Neural cell (in vitro differentiated cells): ENCODE data around the gene AOC2. TPM values are rescaled to one million over a fixed set of nuclear protein-coding genes. Genes with fewer than 3 reads are reported as not detected.

Source experiments
- H2AFZ ChIP-seq: fragments of 200-600, 300-800 bp; sonication (generic), shearing (Covaris generic); 2 replicates; pipeline ENCODE4 v1.6.0; 2014; ENCODE audit warnings: low read depth, mild to moderate bottlenecking, antibody characterized with exemption, low read length, moderate library complexity
- H3F3A ChIP-seq: fragments of 200-600 bp; shearing (Covaris generic); 2 replicates; pipeline ENCODE4 v1.6.1; 2016; ENCODE audit warnings: mild to moderate bottlenecking, moderate library complexity, mixed read lengths, antibody characterized with exemption, low read length; ENCODE audit not compliant: insufficient read depth, poor library complexity, severe bottlenecking
- H3K27ac ChIP-seq: fragments of 200-600, 300-800 bp; sonication (generic), shearing (Covaris generic); 2 replicates; pipeline ENCODE4 v1.5.1; 2014; ENCODE audit warnings: mild to moderate bottlenecking, low read length, moderate library complexity
- H3K27me3 ChIP-seq: fragments of 300-800, 200-600 bp; sonication (generic), shearing (Covaris generic); 2 replicates; pipeline ENCODE4 v1.6.0; 2014; ENCODE audit warnings: mild to moderate bottlenecking, low read depth, low read length, moderate library complexity; ENCODE audit not compliant: insufficient read depth
- H3K36me3 ChIP-seq: fragments of 300-800, 200-600 bp; sonication (generic), shearing (Covaris generic); 2 replicates; pipeline ENCODE4 v1.5.1; 2014; ENCODE audit warnings: mild to moderate bottlenecking, antibody characterized with exemption, low read length, moderate library complexity; ENCODE audit not compliant: insufficient read depth
- H3K4me2 ChIP-seq: fragments of 300-800, 200-600 bp; sonication (generic), shearing (Covaris generic); 2 replicates; pipeline ENCODE4 v1.6.0; 2014; ENCODE audit warnings: mild to moderate bottlenecking, low read length
- H3K4me3 ChIP-seq: fragments of 300-800, 200-600 bp; sonication (generic), shearing (Covaris generic); 2 replicates; pipeline ENCODE4 v1.5.1; 2014; ENCODE audit warnings: mild to moderate bottlenecking, low read length, moderate library complexity
- H3K79me2 ChIP-seq: fragments of 200-600 bp; shearing (Covaris generic); replicated peaks from 2 replicates; pipeline ENCODE4 v1.6.0; 2014; ENCODE audit warnings: mild to moderate bottlenecking, low read length, moderate library complexity; ENCODE audit not compliant: insufficient read depth
- H3K9ac ChIP-seq: fragments of 300-800, 200-600 bp; sonication (generic), shearing (Covaris generic); 2 replicates; pipeline ENCODE4 v1.6.1; 2016; ENCODE audit warnings: mild to moderate bottlenecking, low read length, mixed read lengths
- H3K9me2 ChIP-seq: fragments of 200-600 bp; shearing (Covaris generic); 2 replicates; pipeline ENCODE4 v1.6.1; 2016; ENCODE audit warnings: mild to moderate bottlenecking, low read length, mixed read lengths; ENCODE audit not compliant: insufficient read depth
- H3K9me3 ChIP-seq: fragments of 200-600, 300-800 bp; sonication (generic), shearing (Covaris generic); 2 replicates; pipeline ENCODE4 v1.6.1; 2016; ENCODE audit warnings: mild to moderate bottlenecking, mixed run types, low read length, moderate library complexity, mixed read lengths
- H4K20me1 ChIP-seq: fragments of 200-600 bp; shearing (Covaris generic); 2 replicates; pipeline ENCODE4 v1.6.1; 2016; ENCODE audit warnings: mild to moderate bottlenecking, mixed run types; ENCODE audit not compliant: insufficient read depth
- EP300 ChIP-seq: fragments of 450-650 bp; conservative IDR thresholded peaks from 2 replicates; pipeline ENCODE4 v1.6.1; 2014; ENCODE audit warnings: antibody characterized with exemption, mild to moderate bottlenecking, moderate library complexity; ENCODE audit not compliant: poor library complexity, severe bottlenecking
- EZH2 ChIP-seq: fragments of 200-600, 300-800 bp; shearing (Covaris generic), sonication (generic); IDR thresholded peaks from 2 replicates; pipeline ENCODE4 v1.6.1; 2014; ENCODE audit warnings: antibody characterized with exemption, low read length, borderline replicate concordance, mild to moderate bottlenecking; ENCODE audit not compliant: insufficient read depth, poor library complexity, severe bottlenecking
- MXI1 ChIP-seq: fragments of 450-650 bp; conservative IDR thresholded peaks from 2 replicates; pipeline ENCODE4 v1.6.1; 2014; ENCODE audit warnings: antibody characterized with exemption, mild to moderate bottlenecking; ENCODE audit not compliant: poor library complexity, severe bottlenecking
- POLR2AphosphoS5 ChIP-seq: IDR thresholded peaks from 2 replicates; pipeline ENCODE4 v1.6.1; 2012
- RAD21 ChIP-seq: fragments of 450-650 bp; conservative IDR thresholded peaks from 2 replicates; pipeline ENCODE4 v1.6.1; 2014; ENCODE audit warnings: antibody characterized with exemption, mild to moderate bottlenecking, moderate library complexity
- SMC3 ChIP-seq: fragments of 450-650 bp; conservative IDR thresholded peaks from 2 replicates; pipeline ENCODE4 v1.6.1; 2014; ENCODE audit warnings: antibody characterized with exemption, mild to moderate bottlenecking, moderate library complexity; ENCODE audit not compliant: poor library complexity
- TAF1 ChIP-seq: IDR thresholded peaks from 2 replicates; pipeline ENCODE4 v1.6.1; 2012; ENCODE audit warnings: low read depth
- polyA plus RNA-seq: library from polyadenylated mRNA; depleted of rRNA; stranded (reverse); fragments of >200 nt; gene quantifications from 2 replicates; pipeline ENCODE4 v1.2.3, GENCODE V29; 2014
- TF ChIP-seq, protein P1 (sequence below): IDR thresholded peaks from 2 replicates; pipeline ENCODE4 v1.6.1; 2012; ENCODE audit warnings: borderline replicate concordance
- TF ChIP-seq, protein P2 (sequence below): fragments of 450-650 bp; IDR thresholded peaks from 2 replicates; pipeline ENCODE4 v1.5.1; 2014; ENCODE audit warnings: antibody characterized with exemption, mild to moderate bottlenecking, moderate library complexity; ENCODE audit not compliant: poor library complexity, severe bottlenecking

AOC2 gene
- polyA plus RNA-seq, 1 donor from 2014 or later: 2.8 TPM

DNA sequence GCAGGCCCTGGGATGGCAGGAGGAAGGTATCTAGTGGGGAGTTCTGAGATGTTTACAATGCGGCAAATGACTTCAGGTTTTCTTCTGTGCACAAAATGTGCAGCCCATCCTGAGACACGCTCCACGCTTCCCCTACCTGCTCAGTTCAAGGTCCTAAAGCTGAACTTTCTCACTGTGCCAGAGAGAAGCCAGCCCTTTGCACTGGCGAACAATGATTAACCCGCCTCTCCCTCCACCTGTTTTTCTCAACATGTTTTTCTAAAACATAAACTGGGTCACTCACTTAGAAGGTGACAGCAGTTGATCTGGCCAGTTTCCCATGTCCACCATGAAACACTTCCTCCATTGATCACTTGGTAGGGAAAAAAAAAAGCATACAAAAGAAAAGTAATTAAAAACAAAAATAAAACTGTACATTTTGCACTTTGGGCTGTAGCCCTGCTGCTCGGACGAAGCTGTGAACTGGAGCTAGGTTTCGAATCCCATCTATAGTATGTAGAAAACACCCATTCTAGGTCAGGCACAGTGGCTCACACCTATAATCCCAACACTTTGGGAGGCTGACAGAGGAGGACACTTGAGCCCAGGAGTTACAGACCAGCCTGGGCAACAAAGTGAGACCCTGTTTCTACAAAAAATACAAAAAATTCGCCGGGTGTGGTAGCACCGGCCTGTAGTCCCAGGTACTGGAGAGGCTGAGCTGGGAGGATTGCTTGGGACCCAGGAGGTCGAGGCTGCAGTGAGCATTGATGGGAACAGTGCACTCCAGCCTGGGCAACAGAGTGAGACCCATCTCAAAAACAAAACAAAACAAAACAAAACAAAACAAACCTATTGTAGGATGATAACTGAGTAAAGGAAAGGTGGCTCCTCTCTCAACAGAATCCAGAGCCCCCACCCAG lies 50.2 kb downstream of the AOC2 start:
- Histone ChIP-seq H3K9me3 (no peaks in the 10 kb centered on the region), H2AFZ (no peak overlapping the region), H3K27ac (no peak overlapping the region), H3F3A (no peaks in the 10 kb centered on the region), H3K36me3 (no peaks in the 10 kb centered on the region), H3K27me3 (no peaks in the 10 kb centered on the region), H3K4me3 (no peak overlapping the region), H3K9ac (no peak overlapping the region), H3K79me2 (no peaks in the 10 kb centered on the region), H3K4me2 (no peak overlapping the region), H4K20me1 (no peaks in the 10 kb centered on the region), H3K9me2 (no peaks in the 10 kb centered on the region)
- TF ChIP-seq POLR2AphosphoS5: no peak
- TF ChIP-seq TAF1: no peak
- TF ChIP-seq, protein P1, sequence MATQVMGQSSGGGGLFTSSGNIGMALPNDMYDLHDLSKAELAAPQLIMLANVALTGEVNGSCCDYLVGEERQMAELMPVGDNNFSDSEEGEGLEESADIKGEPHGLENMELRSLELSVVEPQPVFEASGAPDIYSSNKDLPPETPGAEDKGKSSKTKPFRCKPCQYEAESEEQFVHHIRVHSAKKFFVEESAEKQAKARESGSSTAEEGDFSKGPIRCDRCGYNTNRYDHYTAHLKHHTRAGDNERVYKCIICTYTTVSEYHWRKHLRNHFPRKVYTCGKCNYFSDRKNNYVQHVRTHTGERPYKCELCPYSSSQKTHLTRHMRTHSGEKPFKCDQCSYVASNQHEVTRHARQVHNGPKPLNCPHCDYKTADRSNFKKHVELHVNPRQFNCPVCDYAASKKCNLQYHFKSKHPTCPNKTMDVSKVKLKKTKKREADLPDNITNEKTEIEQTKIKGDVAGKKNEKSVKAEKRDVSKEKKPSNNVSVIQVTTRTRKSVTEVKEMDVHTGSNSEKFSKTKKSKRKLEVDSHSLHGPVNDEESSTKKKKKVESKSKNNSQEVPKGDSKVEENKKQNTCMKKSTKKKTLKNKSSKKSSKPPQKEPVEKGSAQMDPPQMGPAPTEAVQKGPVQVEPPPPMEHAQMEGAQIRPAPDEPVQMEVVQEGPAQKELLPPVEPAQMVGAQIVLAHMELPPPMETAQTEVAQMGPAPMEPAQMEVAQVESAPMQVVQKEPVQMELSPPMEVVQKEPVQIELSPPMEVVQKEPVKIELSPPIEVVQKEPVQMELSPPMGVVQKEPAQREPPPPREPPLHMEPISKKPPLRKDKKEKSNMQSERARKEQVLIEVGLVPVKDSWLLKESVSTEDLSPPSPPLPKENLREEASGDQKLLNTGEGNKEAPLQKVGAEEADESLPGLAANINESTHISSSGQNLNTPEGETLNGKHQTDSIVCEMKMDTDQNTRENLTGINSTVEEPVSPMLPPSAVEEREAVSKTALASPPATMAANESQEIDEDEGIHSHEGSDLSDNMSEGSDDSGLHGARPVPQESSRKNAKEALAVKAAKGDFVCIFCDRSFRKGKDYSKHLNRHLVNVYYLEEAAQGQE: no peak
- TF ChIP-seq RAD21: no peak
- no peak for TF ChIP-seq EP300
- no peak for TF ChIP-seq SMC3
- TF ChIP-seq EZH2: no peak
- no peak for TF ChIP-seq MXI1
- TF ChIP-seq, protein P2, sequence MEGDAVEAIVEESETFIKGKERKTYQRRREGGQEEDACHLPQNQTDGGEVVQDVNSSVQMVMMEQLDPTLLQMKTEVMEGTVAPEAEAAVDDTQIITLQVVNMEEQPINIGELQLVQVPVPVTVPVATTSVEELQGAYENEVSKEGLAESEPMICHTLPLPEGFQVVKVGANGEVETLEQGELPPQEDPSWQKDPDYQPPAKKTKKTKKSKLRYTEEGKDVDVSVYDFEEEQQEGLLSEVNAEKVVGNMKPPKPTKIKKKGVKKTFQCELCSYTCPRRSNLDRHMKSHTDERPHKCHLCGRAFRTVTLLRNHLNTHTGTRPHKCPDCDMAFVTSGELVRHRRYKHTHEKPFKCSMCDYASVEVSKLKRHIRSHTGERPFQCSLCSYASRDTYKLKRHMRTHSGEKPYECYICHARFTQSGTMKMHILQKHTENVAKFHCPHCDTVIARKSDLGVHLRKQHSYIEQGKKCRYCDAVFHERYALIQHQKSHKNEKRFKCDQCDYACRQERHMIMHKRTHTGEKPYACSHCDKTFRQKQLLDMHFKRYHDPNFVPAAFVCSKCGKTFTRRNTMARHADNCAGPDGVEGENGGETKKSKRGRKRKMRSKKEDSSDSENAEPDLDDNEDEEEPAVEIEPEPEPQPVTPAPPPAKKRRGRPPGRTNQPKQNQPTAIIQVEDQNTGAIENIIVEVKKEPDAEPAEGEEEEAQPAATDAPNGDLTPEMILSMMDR: no peak

DNA sequence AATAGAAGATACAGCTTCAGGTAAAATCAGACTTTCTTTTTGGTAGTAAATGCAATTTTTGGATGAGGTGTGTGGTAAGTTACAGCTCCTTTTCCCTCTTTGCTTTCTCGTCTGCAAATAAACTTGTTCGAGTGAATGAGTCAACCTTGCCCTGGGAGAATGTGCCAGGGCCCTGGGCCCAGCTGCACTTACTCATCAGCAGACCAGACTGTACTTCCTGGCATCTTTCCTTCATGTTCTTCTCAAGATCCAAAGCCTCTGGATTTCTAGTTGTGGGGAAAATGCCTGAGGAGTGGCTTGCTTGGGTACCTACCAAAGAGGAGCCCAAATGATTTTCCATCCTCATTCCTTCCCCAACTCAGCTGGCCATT lies 50.8 kb downstream of the AOC2 start:
- no peak for TF ChIP-seq EP300
- TF ChIP-seq RAD21: no peak
- TF ChIP-seq, protein P1: no peak
- no peak for TF ChIP-seq SMC3
- TF ChIP-seq POLR2AphosphoS5: no peak
- TF ChIP-seq TAF1: no peak
- TF ChIP-seq MXI1: no peak
- no peak for TF ChIP-seq EZH2
- TF ChIP-seq, protein P2: no peak
- Histone ChIP-seq H3K9me2 (no peaks in the 10 kb centered on the region), H3K27me3 (no peaks in the 10 kb centered on the region), H3K79me2 (no peaks in the 10 kb centered on the region), H4K20me1 (no peaks in the 10 kb centered on the region), H3K27ac (no peak overlapping the region), H3K9ac (no peak overlapping the region), H3K36me3 (no peaks in the 10 kb centered on the region), H3K9me3 (no peaks in the 10 kb centered on the region), H3F3A (no peaks in the 10 kb centered on the region), H3K4me2 (no peak overlapping the region), H3K4me3 (no peak overlapping the region), H2AFZ (no peak overlapping the region)
